HFF-Myc (cell line): ENCODE measurements around the gene CD84.
"Not testable (repeated sequence)": the region's sequence is repeated elsewhere in the genome, so short reads cannot be mapped to it uniquely, and the experiment has no call there.

Experiments
- DNase-seq: peaks from one replicate; pipeline ENCODE4 v3.0.0-alpha.2; 2011; ENCODE audit warnings: low read depth; ENCODE audit errors: extremely low read depth
- H3K4me3 ChIP-seq: replicated peaks from 2 replicates; pipeline ENCODE4 v1.5.1; 2011; ENCODE audit warnings: low read depth, mild to moderate bottlenecking, control low read depth, low read length
- CTCF ChIP-seq: IDR thresholded peaks from 2 replicates; pipeline ENCODE4 v1.5.1; 2012; ENCODE audit warnings: mild to moderate bottlenecking, low read depth, low read length, control low read depth; ENCODE audit errors: missing control alignments

Gene CD84

GRCh38 chr1:160605792-160606479 lies 26.6 kb upstream of the CD84 start:
- no peak for DNase-seq
- no peak overlapping the region for H3K4me3 ChIP-seq
- TF ChIP-seq CTCF, result no peak

GRCh38 chr1:160605205-160605604 lies 25.9 kb upstream of the CD84 start:
- no peak for TF ChIP-seq CTCF
- H3K4me3 ChIP-seq, result no peak overlapping the region
- no peak for DNase-seq

- TF ChIP-seq CTCF, result no peak
- no peak for DNase-seq
- H3K4me3 ChIP-seq, result no peak overlapping the region
Observed at GRCh38 chr1:160597705-160598104, 18.4 kb upstream of the CD84 start.

GRCh38 chr1:160597051-160597450 lies 17.8 kb upstream of the CD84 start:
- no peak for TF ChIP-seq CTCF
- no peak for DNase-seq

GRCh38 chr1:160590488-160590887 lies 11.2 kb upstream of the CD84 start:
- DNase-seq, result no peak
- TF ChIP-seq CTCF, result no peak
- no peak overlapping the region for H3K4me3 ChIP-seq

More at GRCh38 chr1:160597051-160597450, 17.8 kb upstream of the CD84 start:
- no peak overlapping the region for H3K4me3 ChIP-seq

GRCh38 chr1:160588468-160588867 lies 9.2 kb upstream of the CD84 start:
- no peak for DNase-seq
- no peak for TF ChIP-seq CTCF
- no peak overlapping the region for H3K4me3 ChIP-seq

- no peak for TF ChIP-seq CTCF
- DNase-seq, result no peak
- H3K4me3 ChIP-seq, result no peak overlapping the region
Observed at GRCh38 chr1:160584784-160585183, 5.5 kb upstream of the CD84 start.

- H3K4me3 ChIP-seq, DNase-seq: not testable (repeated sequence)
Observed at GRCh38 chr1:160582976-160583375, 3.7 kb upstream of the CD84 start.
